Measurements from ENCODE around the gene GABBR1. TPM values are rescaled to one million over a fixed set of nuclear protein-coding genes. Genes with fewer than 3 reads are reported as not detected.

The GABBR1 gene
- polyA plus RNA-seq, 1 donor from 2014 or later: 108 TPM

GRCh38 chr6:29554764-29555163 is 78.2 kb downstream of the GABBR1 start:
- Histone ChIP-seq H3K36me3 (ENCODE audit: insufficient read depth, low read length) (no peaks in the 10 kb centered on the region), H3K79me2 (replicated peaks; ENCODE audit: insufficient read depth, low read length) (no peaks in the 10 kb centered on the region), H3K27me3 (ENCODE audit: insufficient read depth, low read depth, low read length) (peaks cover 52% of the 10 kb centered on the region), H3K9ac (ENCODE audit: low read length) (no peak overlapping the region), H3K27ac (ENCODE audit: low read length) (no peak overlapping the region), H3K9me3 (ENCODE audit: low read length) (no peaks in the 10 kb centered on the region), H3K4me3 (ENCODE audit: low read length) (no peak overlapping the region), H3K9me2 (ENCODE audit: insufficient read depth, low read length) (no peaks in the 10 kb centered on the region), H3K4me2 (ENCODE audit: low read length) (no peak overlapping the region), H2AFZ (ENCODE audit: low read depth, low read length) (no peak overlapping the region), H4K20me1 (ENCODE audit: insufficient read depth) (no peaks in the 10 kb centered on the region), H3F3A (ENCODE audit: insufficient read depth, low read length, poor library complexity, severe bottlenecking) (no peaks in the 10 kb centered on the region)
- TF ChIP-seq TAF1 (IDR thresholded peaks at IDR 0.05; ENCODE audit: low read depth) (no peak), REST (IDR thresholded peaks at IDR 0.05; ENCODE audit: borderline replicate concordance) (no peak), POLR2AphosphoS5 (IDR thresholded peaks at IDR 0.05) (no peak), SMC3 (conservative IDR thresholded peaks at IDR 0.05; ENCODE audit: poor library complexity) (no peak), EZH2 (IDR thresholded peaks at IDR 0.05; ENCODE audit: borderline replicate concordance, insufficient read depth, low read length, poor library complexity, severe bottlenecking) (no peak), RAD21 (conservative IDR thresholded peaks at IDR 0.05) (no peak), MXI1 (conservative IDR thresholded peaks at IDR 0.05; ENCODE audit: poor library complexity, severe bottlenecking) (no peak), CTCF (IDR thresholded peaks at IDR 0.05; ENCODE audit: poor library complexity, severe bottlenecking) (no peak), EP300 (conservative IDR thresholded peaks at IDR 0.05; ENCODE audit: poor library complexity, severe bottlenecking) (no peak)

- Histone ChIP-seq H3K79me2 (replicated peaks; ENCODE audit: insufficient read depth, low read length) (no peaks in the 10 kb centered on the region), H3K9me2 (ENCODE audit: insufficient read depth, low read length) (no peaks in the 10 kb centered on the region), H3K9me3 (ENCODE audit: low read length) (no peaks in the 10 kb centered on the region), H3F3A (ENCODE audit: insufficient read depth, low read length, poor library complexity, severe bottlenecking) (no peaks in the 10 kb centered on the region), H3K4me3 (ENCODE audit: low read length) (peak overlapping the region; percentile 70), H3K9ac (ENCODE audit: low read length) (peak overlapping the region; percentile 29), H3K4me2 (ENCODE audit: low read length) (peak overlapping the region; percentile 27), H3K27ac (ENCODE audit: low read length) (no peak overlapping the region), H3K27me3 (ENCODE audit: insufficient read depth, low read depth, low read length) (peaks cover 52% of the 10 kb centered on the region), H2AFZ (ENCODE audit: low read depth, low read length) (no peak overlapping the region), H3K36me3 (ENCODE audit: insufficient read depth, low read length) (no peaks in the 10 kb centered on the region), H4K20me1 (ENCODE audit: insufficient read depth) (no peaks in the 10 kb centered on the region)
- TF ChIP-seq CTCF (IDR thresholded peaks at IDR 0.05; ENCODE audit: poor library complexity, severe bottlenecking) (peak; percentile 60), EZH2 (IDR thresholded peaks at IDR 0.05; ENCODE audit: borderline replicate concordance, insufficient read depth, low read length, poor library complexity, severe bottlenecking) (peak; percentile 67), RAD21 (conservative IDR thresholded peaks at IDR 0.05) (peak; percentile 44), REST (IDR thresholded peaks at IDR 0.05; ENCODE audit: borderline replicate concordance) (no peak), MXI1 (conservative IDR thresholded peaks at IDR 0.05; ENCODE audit: poor library complexity, severe bottlenecking) (peak; percentile 20), EP300 (conservative IDR thresholded peaks at IDR 0.05; ENCODE audit: poor library complexity, severe bottlenecking) (no peak), POLR2AphosphoS5 (IDR thresholded peaks at IDR 0.05) (no peak), SMC3 (conservative IDR thresholded peaks at IDR 0.05; ENCODE audit: poor library complexity) (peak; percentile 50), TAF1 (IDR thresholded peaks at IDR 0.05; ENCODE audit: low read depth) (no peak)
Measured at GRCh38 chr6:29553268-29554057, 79.5 kb downstream of the GABBR1 start.
